ENCODE data around the gene ADGRG3.

ADGRG3 gene

DNA sequence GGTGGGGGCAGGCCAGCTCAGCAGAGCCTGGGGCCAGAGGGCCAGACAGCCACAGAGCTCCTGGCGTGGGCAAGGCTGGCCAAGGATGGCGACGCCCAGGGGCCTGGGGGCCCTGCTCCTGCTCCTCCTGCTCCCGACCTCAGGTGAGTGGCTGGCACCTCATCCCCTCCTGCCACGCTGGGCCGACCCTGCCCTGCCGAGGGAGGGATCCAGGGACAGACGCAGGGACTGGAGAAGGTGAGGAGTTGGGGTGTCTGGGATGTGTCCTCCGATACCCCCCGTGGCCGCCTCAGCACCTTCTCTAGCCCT, at the start of gene ADGRG3:
TSS of gene ADGRG3 (plus strand) at position 44 of the 309 bp plus-strand sequence. CDS start at position 86, 42 bp downstream.
- no peak for DNase-seq

- no peak for DNase-seq
These were observed 48.9 kb upstream of the ADGRG3 start for GRCh38 chr16:57619133-57619605.

DNA sequence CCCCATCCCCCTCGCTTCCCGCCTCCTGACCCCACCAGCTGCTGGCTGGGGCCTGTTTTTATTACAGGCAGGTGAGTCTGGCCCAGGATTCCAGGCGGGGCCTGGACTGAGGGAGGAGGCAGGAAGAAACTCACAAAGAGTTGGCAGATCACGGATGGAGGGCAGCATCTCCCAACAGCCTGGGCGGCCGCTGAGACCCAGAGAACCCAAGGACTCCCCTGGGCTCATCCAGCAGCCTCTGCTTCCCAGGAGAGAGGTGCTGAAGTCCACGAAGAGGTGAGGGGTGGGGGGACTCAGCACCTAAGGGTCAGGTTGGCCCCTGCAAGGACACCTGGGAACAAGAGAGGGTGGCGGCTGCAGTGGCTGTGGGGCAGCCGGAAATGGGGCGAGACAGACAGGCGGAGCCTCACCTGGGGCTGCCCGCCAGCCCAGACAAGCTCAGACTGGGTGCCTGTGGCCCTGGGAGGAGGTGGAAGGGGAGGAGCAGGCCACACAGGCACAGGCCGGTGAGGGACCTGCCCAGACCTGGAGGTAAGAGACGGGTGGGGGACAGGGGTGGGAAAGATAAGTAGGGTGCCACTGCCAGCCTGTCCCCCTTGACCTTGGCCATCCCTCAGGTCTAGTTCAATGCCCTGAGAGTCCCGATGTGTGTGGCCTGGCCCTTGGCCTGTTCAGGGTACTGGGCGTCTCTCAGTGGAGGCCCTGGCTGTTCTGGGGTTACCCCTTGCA, 48.3 kb upstream of the ADGRG3 start:
- DNase-seq: no peak

- no peak for DNase-seq
These were observed 47.5 kb upstream of the ADGRG3 start for GRCh38 chr16:57620335-57621231.

GRCh38 chr16:57621521-57622271, 46.4 kb upstream of the ADGRG3 start:
- no peak for DNase-seq

DNA sequence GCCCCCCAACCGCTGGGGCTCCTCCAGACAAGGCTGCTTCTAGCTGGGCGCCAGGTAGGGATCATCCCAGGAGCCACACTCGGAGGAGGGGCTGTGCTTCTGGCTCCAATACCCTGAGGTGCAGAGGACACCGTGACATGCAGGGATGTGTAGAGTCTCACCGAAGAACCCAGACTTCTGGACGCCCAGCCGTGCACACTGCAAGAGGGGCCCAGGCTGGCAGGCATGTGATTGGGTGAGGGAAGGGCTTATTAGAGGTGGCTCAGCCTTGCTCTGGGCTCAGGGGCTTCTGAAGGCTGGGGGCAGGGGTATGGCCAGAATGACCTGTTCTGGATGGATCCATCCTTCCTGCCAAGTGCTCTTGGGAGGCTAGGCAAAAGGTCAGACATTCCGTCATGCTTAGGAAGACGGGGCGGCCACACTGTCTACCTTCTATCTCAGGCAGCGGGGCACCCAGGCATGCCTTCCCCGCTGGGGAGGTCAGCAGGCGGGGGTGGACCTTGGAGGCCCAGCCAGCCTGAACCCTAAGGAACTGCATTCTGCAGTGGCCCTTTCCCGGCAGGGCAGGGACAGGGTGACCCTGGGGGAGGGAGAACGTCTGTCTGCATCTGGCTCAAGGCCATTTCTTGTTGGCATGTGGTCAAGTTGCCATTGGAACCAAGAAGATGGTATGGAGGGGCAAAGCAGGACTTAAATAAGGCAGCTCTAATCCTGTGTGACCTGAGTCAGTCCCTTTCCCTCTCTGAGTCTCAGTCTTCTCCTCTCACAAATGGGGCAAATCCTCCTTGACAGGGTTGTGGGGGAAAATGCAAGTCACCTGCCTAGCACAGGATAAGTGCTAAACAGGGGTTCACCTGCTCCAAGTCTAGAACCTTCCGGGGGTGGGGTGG, 45.5 kb upstream of the ADGRG3 start:
- DNase-seq: no peak

DNA sequence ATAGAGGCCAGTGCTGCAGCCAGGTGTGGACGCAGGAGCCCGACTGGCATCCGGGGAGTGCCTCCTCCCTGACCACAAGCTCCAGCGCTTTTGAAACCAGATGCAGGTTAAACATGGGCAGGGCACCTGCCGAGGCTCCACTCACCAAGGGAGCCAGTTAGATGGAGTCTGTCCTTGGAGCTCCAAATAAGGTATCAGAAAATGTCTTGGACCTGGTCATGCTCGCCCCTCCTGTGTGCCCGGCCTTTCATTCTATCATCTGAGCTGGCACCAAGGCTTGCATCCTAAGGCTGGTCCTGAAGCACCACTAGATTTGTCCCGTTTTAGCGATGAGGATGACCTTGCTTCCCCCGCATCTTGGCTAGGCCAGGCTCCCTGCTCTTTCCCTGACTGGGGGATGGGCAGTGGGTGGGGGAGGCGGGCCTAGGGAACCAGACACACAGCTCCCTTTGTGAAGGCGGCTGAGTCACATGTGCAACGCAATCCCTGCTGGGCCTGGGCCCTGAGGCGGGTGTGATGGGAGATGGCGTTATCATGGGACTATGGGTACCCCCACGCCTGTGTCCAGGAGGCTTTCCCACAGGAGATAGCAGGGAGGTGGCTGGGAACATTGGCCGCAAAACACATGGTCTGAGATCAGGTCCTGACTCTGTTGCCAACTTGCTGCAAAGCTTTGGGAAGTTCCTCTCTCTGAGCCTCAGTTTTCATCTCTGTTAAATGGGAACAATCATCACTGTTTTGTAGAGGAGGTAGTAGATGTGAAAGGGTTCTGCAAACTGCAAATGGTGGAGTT, 44.7 kb upstream of the ADGRG3 start:
- DNase-seq: no peak

DNA sequence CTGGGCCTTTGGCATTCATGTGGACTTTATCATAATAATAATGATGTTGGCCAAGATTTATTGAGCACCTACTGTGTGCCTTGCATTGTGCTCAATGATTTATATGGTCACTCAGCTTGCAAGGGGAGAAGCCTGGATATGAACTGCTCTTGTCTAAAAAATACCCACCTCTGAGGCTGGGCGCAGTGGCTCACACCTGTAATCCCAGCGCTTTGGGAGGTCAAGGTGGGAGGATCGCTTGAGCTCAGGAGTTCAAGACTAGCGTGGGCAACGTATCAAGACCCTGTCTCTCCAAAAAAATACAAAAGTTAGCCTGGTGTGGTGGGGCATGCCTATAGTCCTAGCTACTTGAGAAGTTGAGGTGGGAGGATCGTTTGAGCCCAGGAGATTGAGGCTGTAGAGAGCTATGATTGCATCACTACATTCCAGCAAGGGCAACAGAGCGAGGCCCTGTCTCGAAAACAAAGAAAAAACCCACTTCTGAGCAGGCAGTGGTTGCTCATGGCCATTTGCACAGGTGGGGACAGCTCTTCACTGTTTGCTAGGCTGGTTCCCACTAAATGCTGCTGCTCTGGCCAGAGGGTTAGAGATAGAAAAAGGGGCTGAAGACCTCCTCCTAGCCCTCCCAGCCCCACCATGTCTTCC, 43.9 kb upstream of the ADGRG3 start:
- DNase-seq: no peak

DNA sequence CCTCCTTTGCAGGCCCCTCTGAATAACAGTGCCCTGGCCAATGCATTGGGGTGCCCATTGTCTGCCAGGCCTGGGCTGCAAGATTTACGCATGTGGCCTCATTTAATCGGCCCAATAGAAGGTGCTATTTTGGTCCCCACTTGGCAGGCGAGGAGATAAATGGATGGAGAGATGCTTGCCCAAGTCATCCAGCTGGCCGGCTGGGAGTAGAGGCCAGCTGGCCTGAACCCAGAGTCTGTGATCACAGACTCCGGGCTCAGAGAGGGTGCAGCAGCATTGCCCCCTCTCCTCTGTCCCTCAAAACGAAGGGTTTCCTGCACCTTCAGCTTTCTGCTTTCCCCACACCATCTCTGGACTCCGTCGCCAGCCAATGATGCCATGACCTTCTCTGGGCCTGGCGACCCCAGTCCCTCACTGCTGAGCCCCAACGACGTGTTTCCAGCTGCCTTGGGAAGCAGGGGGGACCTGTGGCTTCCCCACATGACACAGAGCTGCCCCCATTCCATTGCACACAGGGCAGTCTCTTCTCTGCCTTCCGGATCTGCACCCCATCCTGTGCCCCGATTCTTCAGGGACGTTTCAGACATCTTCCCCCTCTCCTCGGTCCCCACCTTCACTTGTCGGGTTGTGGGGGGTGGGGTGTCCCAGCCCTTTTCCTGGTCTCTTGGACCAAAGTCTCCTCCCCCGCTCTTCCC, 43.2 kb upstream of the ADGRG3 start:
- no peak for DNase-seq

DNA sequence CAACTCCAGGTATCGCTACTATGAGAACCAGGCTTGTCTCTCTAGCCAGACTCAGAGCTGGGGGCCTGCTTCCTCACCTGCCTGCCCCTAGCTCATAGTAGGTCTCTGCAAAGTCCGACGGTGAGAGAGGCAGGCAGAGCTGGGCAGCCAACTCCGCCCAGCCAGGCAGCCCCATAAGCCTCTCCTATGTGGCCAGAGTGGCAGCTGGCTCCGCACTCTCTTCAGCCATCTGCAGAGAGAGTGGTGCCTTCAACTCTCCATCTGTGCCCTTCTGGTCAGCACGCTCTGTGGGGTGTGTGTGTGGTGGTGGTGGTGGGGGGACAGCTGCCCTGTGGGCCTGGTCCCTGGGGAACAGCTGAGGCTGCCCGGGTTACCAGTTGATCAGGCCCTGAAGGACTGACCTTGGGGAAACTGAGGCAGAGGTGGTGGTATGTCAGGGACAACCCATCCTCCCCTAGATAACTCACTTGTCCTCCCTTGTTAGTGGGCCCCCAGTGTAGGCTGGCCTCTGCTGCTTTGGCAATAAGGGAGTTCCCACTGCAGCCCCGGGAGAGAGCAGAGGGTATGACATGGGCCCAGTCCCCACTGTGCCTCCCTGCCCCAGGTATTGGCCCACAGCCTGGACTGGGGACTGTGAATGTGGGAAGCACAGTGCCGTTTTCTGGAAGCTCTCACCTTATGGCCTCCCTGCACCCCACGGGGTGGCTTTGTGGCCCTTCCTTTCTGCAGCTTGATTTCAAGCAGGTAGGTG, 41.5 kb upstream of the ADGRG3 start:
- no peak for DNase-seq

GRCh38 chr16:57627184-57627871, 40.8 kb upstream of the ADGRG3 start:
- DNase-seq: no peak

- DNase-seq: peak; percentile 33
These were observed 39.9 kb upstream of the ADGRG3 start, which contains the start of gene ADGRG1 for GRCh38 chr16:57628008-57628781. ADGRG1 (plus strand) TSS chr16:57628630; CDS start chr16:57650288, 21,658 bp downstream.

GRCh38 chr16:57628783-57629293, 39.3 kb upstream of the ADGRG3 start:
- DNase-seq: no peak

GRCh38 chr16:57629516-57630406, 38.3 kb upstream of the ADGRG3 start:
- no peak for DNase-seq

DNA sequence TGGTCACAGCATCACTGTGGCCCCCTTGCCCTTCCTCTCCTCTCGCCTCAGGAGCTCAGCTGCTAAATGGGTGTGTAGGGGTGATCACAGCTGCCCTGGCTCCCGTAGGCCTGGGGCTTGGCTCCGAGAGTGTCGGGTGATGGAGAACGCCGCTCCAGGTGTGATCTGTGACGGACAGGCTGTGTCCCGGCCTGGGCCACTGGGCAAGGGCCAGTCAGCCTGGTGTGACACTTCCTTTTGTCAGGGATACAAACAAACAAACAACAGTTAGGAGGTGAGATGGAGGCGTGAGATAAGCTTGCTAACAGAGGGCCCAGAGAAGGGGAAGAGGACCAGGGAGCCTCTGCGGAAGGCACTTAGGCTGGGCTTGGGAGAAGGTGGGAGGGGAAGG, 37.7 kb upstream of the ADGRG3 start:
- DNase-seq: no peak

All from CD4-positive, alpha-beta T cell treated with Interferon gamma for 1 hour (primary cell).